HEK293 (cell line): ENCODE data around the gene HUWE1.

Experiments used
- CTCF ChIA-PET: fragments of 350-600 bp; formaldehyde crosslinking; extraction: SDS; loops from one replicate; lab custom pipeline; 2021; ENCODE audit warnings: antibody characterized with exemption; lab: Yijun Ruan, JAX
- POLR2A ChIA-PET: fragments of 300-600 bp; formaldehyde crosslinking; extraction: SDS; loops from one replicate; lab custom pipeline; 2020; ENCODE audit warnings: antibody characterized with exemption, inconsistent platforms; lab: Yijun Ruan, JAX
- H3K27ac ChIP-seq: fragments of 200-500 bp; sonication (Bioruptor generic); 2 replicates; pipeline ENCODE4 v1.5.1; 2014; ENCODE audit warnings: low read depth, low read length, control low read depth, inconsistent platforms; ENCODE audit errors: extremely low read depth
- H3K36me3 ChIP-seq, 2 experiments: fragments of 200-500 bp in 1 of 2; sonication (Bioruptor generic) in 1 of 2; 1 replicate in 1 of 2; 2 replicates in 1 of 2; pipeline ENCODE4 v1.5.1; 2014 to 2017; ENCODE audit warnings: inconsistent platforms in 2 of 2, low read length in 2 of 2; ENCODE audit not compliant: control insufficient read depth in 2 of 2, insufficient read depth in 1 of 2
- H3K4me1 ChIP-seq: fragments of 200-500 bp; sonication (Bioruptor generic); 2 replicates; pipeline ENCODE4 v1.5.1; 2014; ENCODE audit warnings: mild to moderate bottlenecking, low read length, inconsistent platforms; ENCODE audit not compliant: control insufficient read depth, insufficient read depth
- H3K4me3 ChIP-seq: 2 replicates; pipeline ENCODE4 v1.5.1; 2011; ENCODE audit warnings: low read depth, mild to moderate bottlenecking, control low read depth, low read length, moderate library complexity
- H3K9me3 ChIP-seq: fragments of 200-500 bp; sonication (Bioruptor generic); 2 replicates; pipeline ENCODE4 v1.5.1; 2014; ENCODE audit warnings: low read depth, low read length, inconsistent platforms; ENCODE audit not compliant: control insufficient read depth, insufficient read depth
- FEZF1 ChIP-seq: fragments of 450-650 bp; formaldehyde crosslinking; IDR thresholded peaks from 2 replicates; pipeline ENCODE4 v1.5.1; 2016; ENCODE audit warnings: missing biosample characterization, missing genetic modification characterization
- GLIS1 ChIP-seq: fragments of 450-650 bp; formaldehyde crosslinking; IDR thresholded peaks from 2 replicates; pipeline ENCODE4 v1.5.1; 2016; ENCODE audit warnings: missing biosample characterization, missing genetic modification characterization
- HOXA7 ChIP-seq: sonication (generic); formaldehyde crosslinking; IDR thresholded peaks from 2 replicates; pipeline ENCODE4 v1.8.1; 2022; ENCODE audit warnings: missing genetic modification reagents, borderline replicate concordance
- IKZF3 ChIP-seq: fragments of 450-650 bp; IDR thresholded peaks from 2 replicates; pipeline ENCODE4 v1.5.0; 2018; ENCODE audit warnings: missing biosample characterization, mild to moderate bottlenecking, missing genetic modification characterization, moderate library complexity
- KLF7 ChIP-seq: fragments of 450-650 bp; formaldehyde crosslinking; IDR thresholded peaks from 2 replicates; pipeline ENCODE4 v1.5.1; 2016; ENCODE audit warnings: missing biosample characterization, missing genetic modification characterization, borderline replicate concordance
- SALL2 ChIP-seq: fragments of 450-650 bp; formaldehyde crosslinking; IDR thresholded peaks from 2 replicates; pipeline ENCODE4 v1.5.0; 2017; ENCODE audit warnings: missing biosample characterization, mild to moderate bottlenecking, missing genetic modification characterization, borderline replicate concordance
- ZNF121 ChIP-seq: fragments of 450-650 bp; formaldehyde crosslinking; IDR thresholded peaks from 2 replicates; pipeline ENCODE4 v1.5.1; 2016; ENCODE audit warnings: missing biosample characterization, missing genetic modification characterization
- ZNF138 ChIP-seq: fragments of 450-650 bp; formaldehyde crosslinking; IDR thresholded peaks from 2 replicates; pipeline ENCODE4 v1.5.1; 2016; ENCODE audit warnings: missing biosample characterization, missing genetic modification characterization, borderline replicate concordance
- ZNF24 ChIP-seq: fragments of 450-650 bp; formaldehyde crosslinking; IDR thresholded peaks from 2 replicates; pipeline ENCODE4 v1.5.1; 2016; ENCODE audit warnings: missing biosample characterization, missing genetic modification characterization
- ZNF274 ChIP-seq, 2 experiments: fragments of 200-500 bp in 1 of 2; fragments of 450-650 bp in 1 of 2; sonication (Bioruptor generic) in 1 of 2; formaldehyde crosslinking in 1 of 2; IDR thresholded peaks; 2 replicates each; pipeline versions ENCODE4 v1.5.1 to v1.6.1; 2014 to 2016; ENCODE audit warnings: borderline replicate concordance in 1 of 2, inconsistent platforms in 1 of 2, low read length in 1 of 2, missing biosample characterization in 1 of 2, missing genetic modification characterization in 1 of 2
- ZNF423 ChIP-seq: fragments of 450-650 bp; formaldehyde crosslinking; IDR thresholded peaks from 2 replicates; pipeline ENCODE4 v1.5.1; 2016; ENCODE audit warnings: missing biosample characterization, missing genetic modification characterization
- ZNF561 ChIP-seq: fragments of 450-650 bp; IDR thresholded peaks from 2 replicates; pipeline ENCODE4 v1.5.1; 2018; ENCODE audit warnings: missing biosample characterization, missing genetic modification characterization, borderline replicate concordance
- ZNF585B ChIP-seq: fragments of 450-650 bp; formaldehyde crosslinking; IDR thresholded peaks from 2 replicates; pipeline ENCODE4 v1.5.1; 2016; ENCODE audit warnings: missing biosample characterization, missing genetic modification characterization
- ZNF664 ChIP-seq: fragments of 450-650 bp; formaldehyde crosslinking; IDR thresholded peaks from 2 replicates; pipeline ENCODE4 v1.5.1; 2016; ENCODE audit warnings: missing biosample characterization, missing genetic modification characterization
- ZSCAN30 ChIP-seq: fragments of 450-650 bp; IDR thresholded peaks from 2 replicates; pipeline ENCODE4 v1.5.1; 2018; ENCODE audit warnings: missing biosample characterization, mild to moderate bottlenecking, missing genetic modification characterization, moderate library complexity
- TF ChIP-seq, protein P1 (sequence below): fragments of 450-650 bp; formaldehyde crosslinking; IDR thresholded peaks from 2 replicates; pipeline ENCODE4 v1.5.1; 2017; ENCODE audit warnings: missing biosample characterization, missing genetic modification characterization
- TF ChIP-seq, protein P2 (sequence below): fragments of 450-650 bp; formaldehyde crosslinking; IDR thresholded peaks from 2 replicates; pipeline ENCODE4 v1.5.1; 2016; ENCODE audit warnings: missing biosample characterization, missing genetic modification characterization
- TF ChIP-seq, protein P3 (sequence below): fragments of 450-650 bp; formaldehyde crosslinking; IDR thresholded peaks from 2 replicates; pipeline ENCODE4 v1.5.1; 2016; ENCODE audit warnings: missing biosample characterization, missing genetic modification characterization
- TF ChIP-seq, protein P4 (sequence below): sonication (generic); formaldehyde crosslinking; IDR thresholded peaks from 2 replicates; pipeline ENCODE4 v1.8.1; 2022; ENCODE audit warnings: mild to moderate bottlenecking, moderate library complexity, missing genetic modification reagents
- TF ChIP-seq, protein P5 (sequence below): fragments of 450-650 bp; formaldehyde crosslinking; IDR thresholded peaks from 2 replicates; pipeline ENCODE4 v1.5.1; 2016; ENCODE audit warnings: missing biosample characterization, missing genetic modification characterization

The HUWE1 gene, protein sequence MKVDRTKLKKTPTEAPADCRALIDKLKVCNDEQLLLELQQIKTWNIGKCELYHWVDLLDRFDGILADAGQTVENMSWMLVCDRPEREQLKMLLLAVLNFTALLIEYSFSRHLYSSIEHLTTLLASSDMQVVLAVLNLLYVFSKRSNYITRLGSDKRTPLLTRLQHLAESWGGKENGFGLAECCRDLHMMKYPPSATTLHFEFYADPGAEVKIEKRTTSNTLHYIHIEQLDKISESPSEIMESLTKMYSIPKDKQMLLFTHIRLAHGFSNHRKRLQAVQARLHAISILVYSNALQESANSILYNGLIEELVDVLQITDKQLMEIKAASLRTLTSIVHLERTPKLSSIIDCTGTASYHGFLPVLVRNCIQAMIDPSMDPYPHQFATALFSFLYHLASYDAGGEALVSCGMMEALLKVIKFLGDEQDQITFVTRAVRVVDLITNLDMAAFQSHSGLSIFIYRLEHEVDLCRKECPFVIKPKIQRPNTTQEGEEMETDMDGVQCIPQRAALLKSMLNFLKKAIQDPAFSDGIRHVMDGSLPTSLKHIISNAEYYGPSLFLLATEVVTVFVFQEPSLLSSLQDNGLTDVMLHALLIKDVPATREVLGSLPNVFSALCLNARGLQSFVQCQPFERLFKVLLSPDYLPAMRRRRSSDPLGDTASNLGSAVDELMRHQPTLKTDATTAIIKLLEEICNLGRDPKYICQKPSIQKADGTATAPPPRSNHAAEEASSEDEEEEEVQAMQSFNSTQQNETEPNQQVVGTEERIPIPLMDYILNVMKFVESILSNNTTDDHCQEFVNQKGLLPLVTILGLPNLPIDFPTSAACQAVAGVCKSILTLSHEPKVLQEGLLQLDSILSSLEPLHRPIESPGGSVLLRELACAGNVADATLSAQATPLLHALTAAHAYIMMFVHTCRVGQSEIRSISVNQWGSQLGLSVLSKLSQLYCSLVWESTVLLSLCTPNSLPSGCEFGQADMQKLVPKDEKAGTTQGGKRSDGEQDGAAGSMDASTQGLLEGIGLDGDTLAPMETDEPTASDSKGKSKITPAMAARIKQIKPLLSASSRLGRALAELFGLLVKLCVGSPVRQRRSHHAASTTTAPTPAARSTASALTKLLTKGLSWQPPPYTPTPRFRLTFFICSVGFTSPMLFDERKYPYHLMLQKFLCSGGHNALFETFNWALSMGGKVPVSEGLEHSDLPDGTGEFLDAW (N-terminal part only)

DNA sequence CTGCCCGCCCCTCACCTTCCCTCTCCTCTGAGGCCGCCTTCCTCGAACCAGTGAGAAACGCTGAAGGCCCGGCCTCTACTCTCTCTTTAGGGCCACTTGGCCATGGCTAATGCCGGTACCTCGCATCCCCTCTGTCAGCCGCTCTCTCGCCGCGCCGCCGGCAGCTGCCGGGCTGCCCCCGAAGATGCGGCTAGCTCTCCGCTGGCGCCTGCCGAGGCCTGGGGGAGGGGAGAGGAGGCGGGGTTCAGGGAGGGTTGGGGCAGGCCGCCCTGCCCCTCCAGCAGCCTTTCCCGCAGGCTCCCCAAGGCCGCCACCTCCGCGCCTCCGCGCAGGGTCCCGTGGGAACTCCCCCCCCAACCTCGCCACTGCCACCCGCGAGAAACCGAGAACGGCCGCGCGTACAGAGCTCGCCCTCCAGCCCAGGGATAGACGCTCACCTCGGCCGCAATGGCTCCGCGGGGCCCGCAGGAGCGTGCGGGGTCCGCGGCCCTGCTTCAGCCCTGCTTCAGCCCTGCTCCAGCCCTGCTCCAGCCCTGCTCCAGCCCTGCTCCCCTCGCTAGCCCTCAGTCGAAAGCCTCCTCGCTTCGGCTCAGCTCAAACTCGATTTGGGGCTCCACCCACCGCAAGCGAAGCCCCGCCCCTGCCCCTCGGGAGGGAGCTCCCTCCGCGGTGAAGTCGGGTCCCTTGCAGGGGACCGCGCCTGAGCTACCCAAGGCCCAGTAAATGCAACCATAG lies at the start of gene HUWE1:
Gene HUWE1 (minus strand): TSS at position 569 of the 735 bp plus-strand sequence. CDS start 32,612 bp downstream, outside the sequence.
- Histone ChIP-seq H3K4me1 (no peaks in the 10 kb centered on the region), H3K27ac (peak within 1 kb of the TSS; percentile 92), H3K36me3 (peaks cover 5 to 10% of the 10 kb centered on the region in 2 experiments), H3K4me3 (peak within 1 kb of the TSS; percentile 77), H3K9me3 (no peaks in the 10 kb centered on the region)
- POLR2A ChIA-PET = interaction anchor here (0.5 to 1.6 kb wide), 14 partner anchors 8 to 754 kb away, joined by 3 to 11 read pairs (median 3); partner anchors contain the start of genes RIBC1, SMC1A and TSR2
- CTCF ChIA-PET = interaction anchor here (0.7 kb wide), 1 partner anchor 17 kb away, joined by 3 read pairs; no protein-coding TSS in a partner anchor
- TF ChIP-seq ZNF423 (peak; percentile 83), ZNF121 (tag by site-specific recombination) (0 out of 2 replicates have a peak, but pooled peaks have one; percentile 19), ZSCAN30 (tag by site-specific recombination) (peak; percentile 90), FEZF1 (no peak), ZNF138 (tag by site-specific recombination) (no peak), ZNF274 (IDR thresholded peaks at IDR 0.05; ENCODE audit: low read length) (no peak), ZNF274 (tag by site-specific recombination; IDR thresholded peaks at IDR 0.05; ENCODE audit: borderline replicate concordance) (no peak), SALL2 (tag by site-specific recombination) (no peak), IKZF3 (peak; percentile 79), ZNF24 (tag by site-specific recombination) (peak; percentile 81), ZNF664 (tag by site-specific recombination) (no peak), GLIS1 (tag by site-specific recombination) (peak; percentile 81), KLF7 (tag by site-specific recombination) (0 out of 2 replicates have a peak, but pooled peaks have one; percentile 40), ZNF561 (tag by site-specific recombination) (peak; percentile 63; the same call in 1 of the 2 replicates), ZNF585B (tag by site-specific recombination) (peak; percentile 26; the same call in 1 of the 2 replicates), HOXA7 (CRISPR knock-in tag) (no peak)
- TF ChIP-seq, protein P1, sequence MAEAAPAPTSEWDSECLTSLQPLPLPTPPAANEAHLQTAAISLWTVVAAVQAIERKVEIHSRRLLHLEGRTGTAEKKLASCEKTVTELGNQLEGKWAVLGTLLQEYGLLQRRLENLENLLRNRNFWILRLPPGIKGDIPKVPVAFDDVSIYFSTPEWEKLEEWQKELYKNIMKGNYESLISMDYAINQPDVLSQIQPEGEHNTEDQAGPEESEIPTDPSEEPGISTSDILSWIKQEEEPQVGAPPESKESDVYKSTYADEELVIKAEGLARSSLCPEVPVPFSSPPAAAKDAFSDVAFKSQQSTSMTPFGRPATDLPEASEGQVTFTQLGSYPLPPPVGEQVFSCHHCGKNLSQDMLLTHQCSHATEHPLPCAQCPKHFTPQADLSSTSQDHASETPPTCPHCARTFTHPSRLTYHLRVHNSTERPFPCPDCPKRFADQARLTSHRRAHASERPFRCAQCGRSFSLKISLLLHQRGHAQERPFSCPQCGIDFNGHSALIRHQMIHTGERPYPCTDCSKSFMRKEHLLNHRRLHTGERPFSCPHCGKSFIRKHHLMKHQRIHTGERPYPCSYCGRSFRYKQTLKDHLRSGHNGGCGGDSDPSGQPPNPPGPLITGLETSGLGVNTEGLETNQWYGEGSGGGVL (tag by site-specific recombination) = peak; percentile 93
- TF ChIP-seq, protein P2, sequence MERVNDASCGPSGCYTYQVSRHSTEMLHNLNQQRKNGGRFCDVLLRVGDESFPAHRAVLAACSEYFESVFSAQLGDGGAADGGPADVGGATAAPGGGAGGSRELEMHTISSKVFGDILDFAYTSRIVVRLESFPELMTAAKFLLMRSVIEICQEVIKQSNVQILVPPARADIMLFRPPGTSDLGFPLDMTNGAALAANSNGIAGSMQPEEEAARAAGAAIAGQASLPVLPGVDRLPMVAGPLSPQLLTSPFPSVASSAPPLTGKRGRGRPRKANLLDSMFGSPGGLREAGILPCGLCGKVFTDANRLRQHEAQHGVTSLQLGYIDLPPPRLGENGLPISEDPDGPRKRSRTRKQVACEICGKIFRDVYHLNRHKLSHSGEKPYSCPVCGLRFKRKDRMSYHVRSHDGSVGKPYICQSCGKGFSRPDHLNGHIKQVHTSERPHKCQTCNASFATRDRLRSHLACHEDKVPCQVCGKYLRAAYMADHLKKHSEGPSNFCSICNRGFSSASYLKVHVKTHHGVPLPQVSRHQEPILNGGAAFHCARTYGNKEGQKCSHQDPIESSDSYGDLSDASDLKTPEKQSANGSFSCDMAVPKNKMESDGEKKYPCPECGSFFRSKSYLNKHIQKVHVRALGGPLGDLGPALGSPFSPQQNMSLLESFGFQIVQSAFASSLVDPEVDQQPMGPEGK (tag by site-specific recombination) = peak; percentile 91
- TF ChIP-seq, protein P3, sequence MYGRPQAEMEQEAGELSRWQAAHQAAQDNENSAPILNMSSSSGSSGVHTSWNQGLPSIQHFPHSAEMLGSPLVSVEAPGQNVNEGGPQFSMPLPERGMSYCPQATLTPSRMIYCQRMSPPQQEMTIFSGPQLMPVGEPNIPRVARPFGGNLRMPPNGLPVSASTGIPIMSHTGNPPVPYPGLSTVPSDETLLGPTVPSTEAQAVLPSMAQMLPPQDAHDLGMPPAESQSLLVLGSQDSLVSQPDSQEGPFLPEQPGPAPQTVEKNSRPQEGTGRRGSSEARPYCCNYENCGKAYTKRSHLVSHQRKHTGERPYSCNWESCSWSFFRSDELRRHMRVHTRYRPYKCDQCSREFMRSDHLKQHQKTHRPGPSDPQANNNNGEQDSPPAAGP (tag by site-specific recombination) = peak; percentile 68
- TF ChIP-seq, protein P4, sequence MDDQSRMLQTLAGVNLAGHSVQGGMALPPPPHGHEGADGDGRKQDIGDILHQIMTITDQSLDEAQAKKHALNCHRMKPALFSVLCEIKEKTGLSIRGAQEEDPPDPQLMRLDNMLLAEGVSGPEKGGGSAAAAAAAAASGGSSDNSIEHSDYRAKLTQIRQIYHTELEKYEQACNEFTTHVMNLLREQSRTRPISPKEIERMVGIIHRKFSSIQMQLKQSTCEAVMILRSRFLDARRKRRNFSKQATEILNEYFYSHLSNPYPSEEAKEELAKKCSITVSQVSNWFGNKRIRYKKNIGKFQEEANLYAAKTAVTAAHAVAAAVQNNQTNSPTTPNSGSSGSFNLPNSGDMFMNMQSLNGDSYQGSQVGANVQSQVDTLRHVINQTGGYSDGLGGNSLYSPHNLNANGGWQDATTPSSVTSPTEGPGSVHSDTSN (CRISPR knock-in tag) = peak; percentile 59; the same call in 1 of the 2 replicates
- TF ChIP-seq, protein P5, sequence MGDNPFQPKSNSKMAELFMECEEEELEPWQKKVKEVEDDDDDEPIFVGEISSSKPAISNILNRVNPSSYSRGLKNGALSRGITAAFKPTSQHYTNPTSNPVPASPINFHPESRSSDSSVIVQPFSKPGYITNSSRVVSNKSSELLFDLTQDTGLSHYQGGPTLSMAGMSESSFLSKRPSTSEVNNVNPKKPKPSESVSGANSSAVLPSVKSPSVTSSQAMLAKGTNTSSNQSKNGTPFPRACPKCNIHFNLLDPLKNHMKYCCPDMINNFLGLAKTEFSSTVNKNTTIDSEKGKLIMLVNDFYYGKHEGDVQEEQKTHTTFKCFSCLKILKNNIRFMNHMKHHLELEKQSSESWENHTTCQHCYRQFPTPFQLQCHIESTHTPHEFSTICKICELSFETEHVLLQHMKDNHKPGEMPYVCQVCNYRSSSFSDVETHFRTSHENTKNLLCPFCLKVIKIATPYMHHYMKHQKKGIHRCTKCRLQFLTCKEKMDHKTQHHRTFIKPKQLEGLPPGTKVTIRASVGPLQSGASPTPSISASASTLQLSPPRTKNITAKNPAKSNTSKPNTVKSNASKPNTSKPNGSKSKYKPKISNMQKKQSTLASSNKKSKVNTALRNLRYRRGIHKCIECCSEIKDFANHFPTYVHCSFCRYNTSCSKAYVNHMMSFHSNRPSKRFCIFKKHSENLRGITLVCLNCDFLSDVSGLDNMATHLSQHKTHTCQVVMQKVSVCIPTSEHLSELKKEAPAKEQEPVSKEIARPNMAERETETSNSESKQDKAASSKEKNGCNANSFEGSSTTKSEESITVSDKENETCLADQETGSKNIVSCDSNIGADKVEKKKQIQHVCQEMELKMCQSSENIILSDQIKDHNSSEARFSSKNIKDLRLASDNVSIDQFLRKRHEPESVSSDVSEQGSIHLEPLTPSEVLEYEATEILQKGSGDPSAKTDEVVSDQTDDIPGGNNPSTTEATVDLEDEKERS (tag by site-specific recombination) = 0 out of 2 replicates have a peak, but pooled peaks have one; percentile 41
